GM18861 (cell line): ENCODE measurements around the gene BTG4.

Experiments
- ATAC-seq: cut with Tn5 transposase; IDR thresholded peaks from one replicate; pipeline ENCODE4 v1.9.1; 2021; ENCODE audit not compliant: unreplicated experiment

BTG4 gene

GRCh38 chr11:111499483-111499882 lies 12.7 kb downstream of the BTG4 start:
- no peak for ATAC-seq

- no peak for ATAC-seq
These were observed 18.1 kb downstream of the BTG4 start for GRCh38 chr11:111494040-111494439.

GRCh38 chr11:111490496-111490895 lies 21.7 kb downstream of the BTG4 start:
- no peak for ATAC-seq

GRCh38 chr11:111483431-111483830 lies 28.8 kb downstream of the BTG4 start:
- no peak for ATAC-seq

- ATAC-seq = no peak
These were observed 32.5 kb downstream of the BTG4 start for GRCh38 chr11:111479666-111480065.

GRCh38 chr11:111477898-111478297 lies 34.3 kb downstream of the BTG4 start:
- no peak for ATAC-seq

- ATAC-seq = no peak
These were observed 35.2 kb downstream of the BTG4 start for GRCh38 chr11:111476956-111477355.

GRCh38 chr11:111476366-111476765 lies 35.8 kb downstream of the BTG4 start:
- ATAC-seq = no peak

GRCh38 chr11:111474432-111474831 lies 37.8 kb downstream of the BTG4 start:
- ATAC-seq = no peak

- no peak for ATAC-seq
These were observed 40.0 kb downstream of the BTG4 start for GRCh38 chr11:111472228-111472627.

- no peak for ATAC-seq
These were observed 43.0 kb downstream of the BTG4 start for GRCh38 chr11:111469200-111469599.

- no peak for ATAC-seq
These were observed 45.6 kb downstream of the BTG4 start for GRCh38 chr11:111466615-111467014.

GRCh38 chr11:111465400-111465799 lies 46.8 kb downstream of the BTG4 start:
- ATAC-seq = no peak

GRCh38 chr11:111463276-111463675 lies 48.9 kb downstream of the BTG4 start:
- ATAC-seq = no peak

- ATAC-seq = no peak
These were observed 49.9 kb downstream of the BTG4 start for GRCh38 chr11:111462329-111462728.

- ATAC-seq = no peak
These were observed 50.5 kb downstream of the BTG4 start for GRCh38 chr11:111461460-111462235.

GRCh38 chr11:111460856-111461255 lies 51.3 kb downstream of the BTG4 start:
- no peak for ATAC-seq

- no peak for ATAC-seq
These were observed 51.8 kb downstream of the BTG4 start for GRCh38 chr11:111460340-111460739.

GRCh38 chr11:111459506-111460270 lies 52.5 kb downstream of the BTG4 start:
- ATAC-seq = no peak

- ATAC-seq = no peak
These were observed 54.3 kb downstream of the BTG4 start for GRCh38 chr11:111457731-111458368.

- ATAC-seq = no peak
These were observed 55.1 kb downstream of the BTG4 start for GRCh38 chr11:111456859-111457730.
